Activated T-helper 17 cell treated with anti-CD3 and anti-CD28 coated beads, Interleukin-2, amount 50 U/mL, for 72 hours (primary cell): Measurements from ENCODE around the gene APOC3. TPM values are rescaled to one million over a fixed set of nuclear protein-coding genes. Genes with fewer than 3 reads are reported as not detected.

Experiments used
- ATAC-seq: fragments of 150-1000 bp; cut with Tn5 transposase; replicated peaks from 2 replicates; pipeline ENCODE4 v1.10.0; 2021; ENCODE audit warnings: mild to moderate bottlenecking, moderate library complexity
- H3K27ac Mint-ChIP-seq: one replicate; pipeline ENCODE4 v1.8.0; 2022; ENCODE audit warnings: mixed read lengths
- H3K27me3 Mint-ChIP-seq: one replicate; pipeline ENCODE4 v1.8.0; 2022; ENCODE audit warnings: mixed read lengths
- H3K36me3 Mint-ChIP-seq: one replicate; pipeline ENCODE4 v1.8.0; 2022; ENCODE audit warnings: low read depth, mild to moderate bottlenecking, mixed read lengths
- H3K4me1 Mint-ChIP-seq: one replicate; pipeline ENCODE4 v1.8.0; 2022; ENCODE audit warnings: mixed read lengths
- H3K4me3 Mint-ChIP-seq: one replicate; pipeline ENCODE4 v1.8.0; 2022; ENCODE audit warnings: mild to moderate bottlenecking, mixed read lengths
- H3K9me3 Mint-ChIP-seq: one replicate; pipeline ENCODE4 v1.8.0; 2022; ENCODE audit warnings: mixed read lengths
- total RNA-seq, 2 donors: library from RNA; stranded (reverse); gene quantifications; one replicate each; pipeline ENCODE4 v1.2.3, GENCODE V29; 2022

The APOC3 gene
- total RNA-seq = not detected

DNA sequence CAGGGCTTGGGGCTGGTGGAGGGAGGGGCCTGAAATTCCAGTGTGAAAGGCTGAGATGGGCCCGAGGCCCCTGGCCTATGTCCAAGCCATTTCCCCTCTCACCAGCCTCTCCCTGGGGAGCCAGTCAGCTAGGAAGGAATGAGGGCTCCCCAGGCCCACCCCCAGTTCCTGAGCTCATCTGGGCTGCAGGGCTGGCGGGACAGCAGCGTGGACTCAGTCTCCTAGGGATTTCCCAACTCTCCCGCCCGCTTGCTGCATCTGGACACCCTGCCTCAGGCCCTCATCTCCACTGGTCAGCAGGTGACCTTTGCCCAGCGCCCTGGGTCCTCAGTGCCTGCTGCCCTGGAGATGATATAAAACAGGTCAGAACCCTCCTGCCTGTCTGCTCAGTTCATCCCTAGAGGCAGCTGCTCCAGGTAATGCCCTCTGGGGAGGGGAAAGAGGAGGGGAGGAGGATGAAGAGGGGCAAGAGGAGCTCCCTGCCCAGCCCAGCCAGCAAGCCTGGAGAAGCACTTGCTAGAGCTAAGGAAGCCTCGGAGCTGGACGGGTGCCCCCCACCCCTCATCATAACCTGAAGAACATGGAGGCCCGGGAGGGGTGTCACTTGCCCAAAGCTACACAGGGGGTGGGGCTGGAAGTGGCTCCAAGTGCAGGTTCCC lies at the start of gene APOC3:
APOC3 (plus strand) TSS at position 383 of the 659 bp plus-strand sequence. CDS start 676 bp downstream, outside the sequence.
- no peak within 1 kb of the TSS for H3K4me3 Mint-ChIP-seq

DNA sequence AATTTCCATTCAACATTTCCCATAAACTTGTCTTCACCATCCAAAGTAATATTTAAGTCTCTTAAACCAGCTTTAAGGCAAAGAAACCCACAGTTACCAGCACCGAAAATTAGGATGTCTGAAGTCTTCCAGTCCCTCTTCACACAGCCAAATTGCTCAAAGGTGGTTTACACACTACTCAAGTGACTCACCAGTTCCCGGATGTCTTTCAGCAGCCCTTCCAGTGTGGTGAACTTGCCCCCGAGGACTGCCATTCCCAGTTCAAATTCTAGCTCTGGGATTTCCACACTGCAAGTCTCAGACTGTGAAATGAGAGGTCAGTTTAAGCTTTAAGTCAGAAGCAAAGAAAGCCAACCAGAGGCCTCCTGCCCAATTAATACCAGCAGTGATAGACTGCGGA lies 47.0 kb upstream of the APOC3 start:
- H3K27ac Mint-ChIP-seq = peak overlapping the region; percentile 93
- H3K36me3 Mint-ChIP-seq = peaks cover 97% of the 10 kb centered on the region
- H3K4me3 Mint-ChIP-seq = peak overlapping the region; percentile 67
- no peaks in the 10 kb centered on the region for H3K9me3 Mint-ChIP-seq
- no peaks in the 10 kb centered on the region for H3K27me3 Mint-ChIP-seq
- peak; percentile 86 for ATAC-seq
- H3K4me1 Mint-ChIP-seq = peaks cover 54% of the 10 kb centered on the region

More for the DNA sequence above, at the start of gene APOC3:
- Mint-ChIP-seq H3K4me1 (no peaks in the 10 kb centered on the region), H3K36me3 (no peaks in the 10 kb centered on the region), H3K27ac (no peak within 1 kb of the TSS), H3K27me3 (no peaks in the 10 kb centered on the region), H3K9me3 (no peaks in the 10 kb centered on the region)
- no peak for ATAC-seq

DNA sequence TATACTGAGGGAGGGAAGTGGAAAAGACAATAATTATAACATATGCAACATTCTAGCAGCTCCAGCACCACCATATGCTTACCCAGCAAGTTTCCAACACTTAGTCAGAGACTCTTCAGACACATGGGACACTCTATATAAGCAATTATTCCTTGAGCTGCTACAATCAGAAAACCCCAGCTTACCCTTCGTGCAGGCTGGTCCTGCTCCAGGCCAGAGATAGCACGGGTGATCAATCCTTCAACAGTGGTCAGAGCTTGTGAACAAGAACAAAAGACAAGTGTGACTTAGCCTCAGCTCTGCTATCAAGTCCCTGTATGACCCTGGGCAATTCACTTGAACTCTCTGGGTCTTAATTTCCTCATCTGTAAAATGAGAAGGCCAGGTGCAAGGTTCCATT lies 43.4 kb upstream of the APOC3 start:
- no peak for ATAC-seq
- H3K27ac Mint-ChIP-seq = peak overlapping the region; percentile 80

DNA sequence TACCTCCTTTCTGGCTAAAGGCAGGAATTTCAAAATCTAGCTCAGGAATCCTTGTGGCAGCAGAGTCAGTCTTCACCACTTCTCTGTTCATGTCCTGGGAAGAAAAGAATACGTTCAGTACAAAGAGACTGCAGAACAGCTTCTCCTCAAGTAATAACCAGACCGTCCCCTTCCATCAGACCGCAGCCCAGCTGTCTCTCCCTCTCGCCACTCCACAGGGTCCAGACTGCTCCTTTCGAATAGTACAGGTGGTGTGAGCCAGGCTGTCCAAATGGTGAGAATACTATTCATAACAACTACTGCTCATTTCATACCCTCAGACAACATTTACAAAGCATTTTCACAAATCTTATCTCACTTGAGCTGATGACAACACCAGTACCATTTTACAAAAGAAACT lies 42.7 kb upstream of the APOC3 start:
- Mint-ChIP-seq H3K4me1 (peaks cover 42% of the 10 kb centered on the region), H3K27me3 (no peaks in the 10 kb centered on the region), H3K9me3 (no peaks in the 10 kb centered on the region), H3K36me3 (peaks cover 60% of the 10 kb centered on the region), H3K4me3 (peak overlapping the region; percentile 99), H3K27ac (peak overlapping the region; percentile 95)
- no peak for ATAC-seq

More for the DNA sequence above, 43.4 kb upstream of the APOC3 start:
- Mint-ChIP-seq H3K36me3 (peaks cover 66% of the 10 kb centered on the region), H3K9me3 (no peaks in the 10 kb centered on the region), H3K27me3 (no peaks in the 10 kb centered on the region), H3K4me3 (peak overlapping the region; percentile 99), H3K4me1 (peaks cover 45% of the 10 kb centered on the region)

DNA sequence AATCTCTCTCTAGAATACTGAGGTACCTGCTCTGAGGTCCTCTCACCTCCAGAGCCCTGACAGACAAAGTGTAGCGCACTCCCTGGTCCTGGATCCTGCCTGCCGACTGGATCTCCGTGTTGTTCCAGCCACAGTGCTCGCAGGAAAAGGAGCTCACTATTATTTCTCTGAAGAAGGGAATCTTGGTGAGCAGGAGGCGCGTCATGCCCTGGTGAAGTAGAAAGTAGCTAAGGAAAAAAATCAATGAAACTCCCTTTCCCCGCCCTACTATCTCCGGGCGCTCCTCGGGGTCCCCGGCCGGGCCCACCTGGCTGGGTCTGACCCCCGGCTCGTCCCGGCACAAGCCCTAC lies 42.3 kb upstream of the APOC3 start:
- Mint-ChIP-seq H3K36me3 (peaks cover 55% of the 10 kb centered on the region), H3K4me1 (peaks cover 38% of the 10 kb centered on the region), H3K9me3 (no peaks in the 10 kb centered on the region), H3K27ac (peak overlapping the region; percentile 95), H3K4me3 (peak overlapping the region; percentile 99), H3K27me3 (no peaks in the 10 kb centered on the region)
- no peak for ATAC-seq

DNA sequence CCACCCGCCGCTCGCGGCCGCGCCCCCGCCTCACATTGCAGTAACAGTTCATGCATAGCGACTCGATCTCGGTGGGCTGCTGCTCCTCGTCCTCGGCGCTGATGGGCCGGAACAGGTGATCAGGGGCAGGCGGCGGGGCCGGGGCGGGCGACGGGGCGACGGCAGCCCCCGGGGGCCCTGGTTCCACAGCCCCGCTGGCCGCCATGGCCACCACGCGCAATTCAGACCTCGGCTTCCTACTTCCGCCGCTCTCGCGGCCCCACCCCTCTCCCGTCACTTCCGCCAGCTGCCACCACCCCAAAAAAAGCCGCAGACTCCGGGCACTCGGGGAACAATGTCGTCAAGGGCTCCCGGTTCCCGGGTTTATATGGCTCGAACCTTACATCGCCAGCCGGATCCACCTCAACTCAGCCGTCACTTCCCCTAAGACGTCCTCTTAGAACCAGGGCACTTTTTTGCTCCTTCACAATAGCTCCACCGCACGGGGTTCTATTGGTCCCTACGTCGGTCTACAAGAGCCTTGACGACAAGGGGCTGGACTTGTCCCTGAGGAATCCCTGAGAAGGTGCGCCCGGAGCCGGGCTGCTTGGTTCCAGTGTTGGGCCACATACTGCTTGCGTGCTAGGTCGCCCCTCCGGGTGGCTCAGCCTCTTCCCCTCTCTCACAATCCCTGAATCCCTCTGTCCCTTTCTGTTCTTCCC lies 41.8 kb upstream of the APOC3 start, which contains the start of gene ZPR1:
ZPR1 (minus strand) TSS at position 238 of the 701 bp plus-strand sequence; CDS start at position 205, 33 bp downstream.
- no peaks in the 10 kb centered on the region for H3K27me3 Mint-ChIP-seq
- peak; percentile 91 for ATAC-seq
- H3K9me3 Mint-ChIP-seq = no peaks in the 10 kb centered on the region
- peaks cover 33% of the 10 kb centered on the region for H3K4me1 Mint-ChIP-seq
- H3K36me3 Mint-ChIP-seq = peaks cover 50% of the 10 kb centered on the region
- peak within 1 kb of the TSS; percentile 99 for H3K4me3 Mint-ChIP-seq
- H3K27ac Mint-ChIP-seq = peak within 1 kb of the TSS; percentile 98

DNA sequence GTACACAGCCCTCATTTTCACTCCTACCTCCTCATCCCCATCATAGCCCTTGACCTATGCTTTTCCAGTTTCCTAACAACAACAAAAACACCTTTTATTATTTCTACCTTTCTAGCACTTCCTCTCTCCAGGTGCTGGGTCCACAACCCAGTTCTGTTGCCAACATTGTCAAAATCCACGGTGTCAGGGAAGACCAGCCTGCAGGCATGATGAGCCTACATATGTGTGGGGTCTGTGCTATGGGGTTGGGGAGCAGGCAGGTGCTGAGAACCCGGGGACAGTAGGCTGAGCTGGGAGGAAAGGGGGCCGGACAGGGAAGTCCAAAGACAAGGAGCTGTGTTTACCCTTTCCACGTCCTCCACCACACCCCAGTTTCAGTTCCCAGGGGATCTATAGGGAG lies 41.2 kb upstream of the APOC3 start:
- Mint-ChIP-seq H3K27me3 (no peaks in the 10 kb centered on the region), H3K27ac (peak overlapping the region; percentile 98), H3K4me3 (peak overlapping the region; percentile 99), H3K9me3 (no peaks in the 10 kb centered on the region), H3K4me1 (peaks cover 27% of the 10 kb centered on the region), H3K36me3 (peaks cover 44% of the 10 kb centered on the region)
- ATAC-seq = no peak

DNA sequence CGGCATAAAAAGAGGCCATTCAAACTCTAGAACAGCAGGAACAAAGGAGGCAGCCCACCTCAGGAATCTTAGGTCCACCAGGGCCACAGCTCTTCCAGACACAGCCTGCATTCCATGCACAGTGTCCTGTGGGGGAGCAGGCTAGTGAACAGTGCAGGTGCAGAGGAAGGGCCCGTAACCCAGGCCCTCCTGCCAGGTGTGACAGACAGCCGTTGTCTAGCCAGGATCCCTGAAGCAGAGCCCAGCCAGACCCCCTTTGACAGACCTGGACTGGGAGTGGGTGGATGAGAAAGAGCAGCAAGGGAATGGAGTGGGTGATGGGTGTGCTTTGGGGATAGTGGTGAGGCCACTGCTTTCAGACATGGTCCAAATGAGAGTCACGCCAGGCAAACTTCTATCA lies 40.7 kb upstream of the APOC3 start:
- peaks cover 27% of the 10 kb centered on the region for H3K4me1 Mint-ChIP-seq
- peak overlapping the region; percentile 99 for H3K4me3 Mint-ChIP-seq
- no peaks in the 10 kb centered on the region for H3K27me3 Mint-ChIP-seq
- ATAC-seq = no peak
- no peaks in the 10 kb centered on the region for H3K9me3 Mint-ChIP-seq
- H3K36me3 Mint-ChIP-seq = peaks cover 40% of the 10 kb centered on the region
- peak overlapping the region; percentile 98 for H3K27ac Mint-ChIP-seq

DNA sequence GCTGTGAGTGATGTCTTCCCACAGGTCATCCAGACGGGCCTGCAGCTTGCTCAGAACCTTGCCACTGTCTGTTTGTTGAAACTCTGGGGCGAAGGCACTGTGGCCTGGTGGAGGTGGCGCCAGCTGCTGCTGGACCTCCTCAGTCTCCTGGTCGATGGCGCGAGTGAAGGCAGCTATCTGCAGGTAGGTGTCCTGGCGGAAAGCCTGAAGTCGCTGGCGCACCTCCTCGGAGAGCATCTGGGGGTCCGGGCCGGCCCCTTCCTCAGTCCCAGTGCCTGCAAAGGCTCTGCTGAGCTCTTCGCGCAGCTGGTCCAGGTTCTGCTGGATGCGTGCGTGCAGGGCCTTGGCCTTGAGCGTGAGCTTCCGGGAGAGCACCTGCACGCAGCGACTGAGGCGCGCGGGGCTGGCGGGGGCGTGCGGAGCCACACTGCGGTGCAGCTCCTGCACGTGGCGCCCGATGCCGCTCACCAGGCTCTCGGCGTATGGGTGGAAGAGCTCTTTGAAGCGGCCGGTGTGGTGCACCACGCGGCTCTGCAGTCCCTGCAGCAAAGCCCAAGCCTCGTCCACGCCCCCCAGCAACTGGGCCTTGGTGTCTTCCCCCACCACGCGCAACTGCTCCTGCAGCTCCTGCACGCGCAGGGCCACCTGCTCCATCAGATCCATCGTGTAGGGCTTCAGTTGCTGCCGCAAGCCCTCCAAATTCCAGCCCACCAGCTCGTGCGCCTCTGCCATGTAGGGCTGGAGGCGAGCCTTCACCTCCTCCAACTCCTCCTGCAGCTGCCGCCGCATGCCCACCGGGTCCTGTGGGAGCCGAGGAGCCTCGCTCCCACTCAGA lies 39.3 kb upstream of the APOC3 start:
- Mint-ChIP-seq H3K4me1 (peaks cover 20% of the 10 kb centered on the region), H3K9me3 (no peaks in the 10 kb centered on the region), H3K36me3 (peaks cover 25% of the 10 kb centered on the region), H3K4me3 (no peak overlapping the region), H3K27me3 (no peaks in the 10 kb centered on the region), H3K27ac (no peak overlapping the region)
- no peak for ATAC-seq

DNA sequence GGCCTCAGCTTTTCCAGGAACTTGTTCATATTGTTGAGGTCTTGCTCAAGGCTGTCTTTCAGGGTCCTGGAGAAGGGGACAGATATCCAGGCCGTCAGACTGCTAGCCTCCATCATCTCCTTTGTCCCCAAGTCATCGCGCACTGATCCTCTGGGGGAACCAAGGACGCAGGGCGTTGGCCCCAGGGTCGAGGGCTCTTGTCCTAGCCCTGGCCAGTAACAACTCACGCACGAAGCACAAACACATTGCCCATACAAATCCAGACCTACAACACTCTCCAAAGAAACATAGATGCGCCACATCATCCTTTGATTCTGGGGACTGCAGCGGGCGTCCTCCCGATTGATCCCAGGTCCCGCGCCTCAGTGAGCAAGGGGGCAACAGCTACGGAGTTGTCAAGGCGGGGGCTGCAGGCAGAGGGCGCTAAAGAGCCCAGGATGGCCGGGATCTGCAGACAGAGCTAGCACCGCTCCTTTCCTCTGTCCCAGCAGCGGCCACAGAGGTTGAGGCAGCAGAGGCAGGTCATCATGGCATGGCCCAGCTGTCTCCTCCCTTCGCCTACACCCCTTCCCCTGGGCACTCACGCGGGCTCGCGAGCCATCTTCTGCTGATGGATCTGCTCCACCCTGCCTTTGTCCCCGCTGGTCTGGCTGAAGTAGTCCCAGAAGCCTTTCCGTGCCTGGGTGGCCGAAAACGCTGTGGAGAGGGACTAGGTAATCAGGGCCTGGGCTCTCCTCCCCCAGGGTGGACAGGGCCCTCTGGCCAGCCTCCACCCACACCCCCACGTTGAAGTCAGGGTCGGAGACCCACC lies 38.5 kb upstream of the APOC3 start:
- Mint-ChIP-seq H3K9me3 (no peaks in the 10 kb centered on the region), H3K36me3 (peaks cover 17% of the 10 kb centered on the region), H3K4me3 (no peak overlapping the region), H3K27ac (no peak overlapping the region), H3K4me1 (peaks cover 17% of the 10 kb centered on the region), H3K27me3 (no peaks in the 10 kb centered on the region)
- ATAC-seq = peak; percentile 68

DNA sequence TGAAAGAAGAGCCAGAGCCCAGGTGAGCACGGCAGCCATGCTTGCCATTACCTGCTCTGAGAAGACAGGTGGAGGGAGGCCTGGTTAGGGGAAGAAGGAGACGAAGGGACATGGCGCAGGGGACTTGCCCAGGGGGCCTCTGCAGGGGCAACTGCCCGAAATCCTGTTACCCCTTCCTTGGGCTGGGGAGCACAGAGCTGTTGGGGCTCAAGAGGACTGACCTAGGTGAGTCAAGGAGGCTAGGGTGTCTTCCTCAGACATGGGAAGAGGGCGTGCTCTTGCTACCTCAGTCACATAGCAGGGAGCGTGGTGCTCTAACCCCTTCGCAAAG lies 37.9 kb upstream of the APOC3 start, which contains the start of gene APOA5:
APOA5 (minus strand) TSS at position 67 of the 331 bp plus-strand sequence; CDS start at position 48, 19 bp downstream.
- peaks cover 16% of the 10 kb centered on the region for H3K4me1 Mint-ChIP-seq
- H3K9me3 Mint-ChIP-seq = no peaks in the 10 kb centered on the region
- H3K27ac Mint-ChIP-seq = no peak within 1 kb of the TSS
- H3K4me3 Mint-ChIP-seq = no peak within 1 kb of the TSS
- H3K36me3 Mint-ChIP-seq = peaks cover 11% of the 10 kb centered on the region
- ATAC-seq = no peak
- H3K27me3 Mint-ChIP-seq = no peaks in the 10 kb centered on the region

DNA sequence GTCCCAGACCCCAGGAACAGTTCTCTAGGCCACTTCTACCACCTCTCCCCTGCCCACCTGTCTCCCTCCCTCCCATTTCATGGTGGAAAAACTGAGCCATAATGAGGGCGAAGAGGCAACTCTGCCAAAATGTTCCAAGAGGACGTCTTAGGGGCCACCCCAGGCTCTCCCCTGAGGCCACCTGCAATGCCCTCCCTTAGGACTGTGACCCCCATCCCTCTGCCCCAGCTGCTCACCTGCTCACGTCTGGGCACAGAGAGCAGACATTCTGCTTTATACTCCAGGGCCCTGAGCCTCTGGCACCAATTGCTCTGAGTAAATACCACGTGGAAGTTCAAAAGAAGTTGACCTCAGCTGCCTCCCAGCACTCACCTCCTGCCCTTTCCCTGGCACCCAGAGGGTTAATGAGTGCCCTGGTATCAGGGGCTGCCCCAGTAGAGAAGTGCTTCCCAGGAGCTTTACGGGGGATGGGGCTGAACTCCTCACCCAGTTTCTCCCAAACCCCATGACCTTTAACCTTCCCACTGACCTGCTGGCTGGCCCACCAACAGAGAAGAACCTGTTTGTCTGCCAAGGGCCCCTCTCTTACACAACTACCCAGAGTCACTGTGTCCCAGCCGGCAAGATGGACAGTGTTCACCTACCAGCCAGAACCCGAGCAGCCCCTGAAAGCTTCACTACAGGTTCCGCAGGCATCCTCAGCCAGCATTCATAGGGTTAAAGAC lies 37.4 kb upstream of the APOC3 start:
- no peaks in the 10 kb centered on the region for H3K27me3 Mint-ChIP-seq
- H3K4me1 Mint-ChIP-seq = peaks cover 11% of the 10 kb centered on the region
- H3K4me3 Mint-ChIP-seq = no peak overlapping the region
- no peak overlapping the region for H3K27ac Mint-ChIP-seq
- no peaks in the 10 kb centered on the region for H3K9me3 Mint-ChIP-seq
- H3K36me3 Mint-ChIP-seq = peaks cover 6% of the 10 kb centered on the region
- ATAC-seq = no peak

DNA sequence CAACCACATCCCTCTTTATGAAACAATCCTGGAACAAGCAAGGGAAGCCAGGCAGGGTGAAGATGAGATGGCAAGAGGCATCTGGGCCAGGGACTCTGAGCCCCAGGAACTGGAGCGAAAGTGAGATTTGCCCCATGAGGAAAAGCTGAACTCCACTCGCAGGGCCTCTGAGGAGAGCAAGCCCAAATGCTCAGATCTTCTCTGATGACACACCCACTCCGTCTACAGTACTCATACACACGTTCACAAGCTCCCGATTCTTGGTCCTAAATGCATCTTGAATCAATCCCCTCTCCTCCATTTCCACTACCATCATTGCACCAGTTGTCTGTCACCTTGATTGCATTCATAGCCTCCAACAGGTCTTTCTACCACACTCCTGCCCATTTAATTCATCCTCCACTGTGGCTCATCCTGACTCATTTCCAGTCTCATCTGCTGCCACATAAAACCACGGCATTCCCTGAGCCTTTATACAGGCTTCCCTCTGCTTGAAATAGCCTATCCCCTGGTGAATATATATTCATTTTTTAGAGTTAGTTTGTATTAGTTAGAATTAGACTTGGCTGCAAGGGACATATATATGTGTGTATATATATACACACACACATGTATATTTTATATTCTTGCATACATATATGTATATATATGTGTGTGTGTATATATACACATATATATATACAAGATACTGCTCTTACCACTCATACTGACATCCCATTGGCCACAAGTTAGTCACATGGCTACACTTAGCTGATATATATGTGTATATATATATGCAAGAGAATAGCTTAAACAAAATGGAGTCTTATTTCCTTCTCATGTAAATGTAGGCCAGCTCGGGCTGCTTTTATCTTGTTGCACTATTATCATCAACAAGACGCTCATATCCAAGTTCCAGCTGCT lies 36.6 kb upstream of the APOC3 start:
- Mint-ChIP-seq H3K27me3 (no peaks in the 10 kb centered on the region), H3K27ac (no peak overlapping the region), H3K4me1 (peaks cover 10% of the 10 kb centered on the region), H3K4me3 (no peak overlapping the region), H3K9me3 (no peaks in the 10 kb centered on the region), H3K36me3 (peaks cover 1% of the 10 kb centered on the region)
- no peak for ATAC-seq
